Measurements from ENCODE around the gene CLK4. TPM values are rescaled to one million over a fixed set of nuclear protein-coding genes. Genes with fewer than 3 reads are reported as not detected.

CLK4 gene
- total RNA-seq, 1 donor from 2014 or later, result 37.9 TPM

GRCh38 chr5:178554311-178554710, 72.5 kb downstream of the CLK4 start:
- H3K4me1 Mint-ChIP-seq (ENCODE audit: low read depth), result no peaks in the 10 kb centered on the region
- DNase-seq (ENCODE audit: low spot score, unreplicated experiment), result no peak
- H3K9me3 Mint-ChIP-seq (ENCODE audit: low read depth), result no peaks in the 10 kb centered on the region
- no peaks in the 10 kb centered on the region for H3K36me3 Mint-ChIP-seq (ENCODE audit: insufficient read depth)
- H3K27ac Mint-ChIP-seq, result no peak overlapping the region
- H3K27me3 Mint-ChIP-seq, result peaks cover 22% of the 10 kb centered on the region
- TF ChIP-seq, protein P1, sequence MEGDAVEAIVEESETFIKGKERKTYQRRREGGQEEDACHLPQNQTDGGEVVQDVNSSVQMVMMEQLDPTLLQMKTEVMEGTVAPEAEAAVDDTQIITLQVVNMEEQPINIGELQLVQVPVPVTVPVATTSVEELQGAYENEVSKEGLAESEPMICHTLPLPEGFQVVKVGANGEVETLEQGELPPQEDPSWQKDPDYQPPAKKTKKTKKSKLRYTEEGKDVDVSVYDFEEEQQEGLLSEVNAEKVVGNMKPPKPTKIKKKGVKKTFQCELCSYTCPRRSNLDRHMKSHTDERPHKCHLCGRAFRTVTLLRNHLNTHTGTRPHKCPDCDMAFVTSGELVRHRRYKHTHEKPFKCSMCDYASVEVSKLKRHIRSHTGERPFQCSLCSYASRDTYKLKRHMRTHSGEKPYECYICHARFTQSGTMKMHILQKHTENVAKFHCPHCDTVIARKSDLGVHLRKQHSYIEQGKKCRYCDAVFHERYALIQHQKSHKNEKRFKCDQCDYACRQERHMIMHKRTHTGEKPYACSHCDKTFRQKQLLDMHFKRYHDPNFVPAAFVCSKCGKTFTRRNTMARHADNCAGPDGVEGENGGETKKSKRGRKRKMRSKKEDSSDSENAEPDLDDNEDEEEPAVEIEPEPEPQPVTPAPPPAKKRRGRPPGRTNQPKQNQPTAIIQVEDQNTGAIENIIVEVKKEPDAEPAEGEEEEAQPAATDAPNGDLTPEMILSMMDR (IDR thresholded peaks at IDR 0.05; ENCODE audit: unreplicated experiment), result no peak
- H3K4me3 Mint-ChIP-seq (ENCODE audit: low read depth), result no peak overlapping the region

- Mint-ChIP-seq H3K9me3 (ENCODE audit: low read depth) (no peaks in the 10 kb centered on the region), H3K27ac (no peak overlapping the region), H3K4me3 (ENCODE audit: low read depth) (no peak overlapping the region), H3K27me3 (peaks cover 17% of the 10 kb centered on the region), H3K4me1 (ENCODE audit: low read depth) (no peaks in the 10 kb centered on the region), H3K36me3 (ENCODE audit: insufficient read depth) (no peaks in the 10 kb centered on the region)
- TF ChIP-seq, protein P1 (IDR thresholded peaks at IDR 0.05; ENCODE audit: unreplicated experiment), result no peak
- no peak for DNase-seq (ENCODE audit: low spot score, unreplicated experiment)
Measured at GRCh38 chr5:178553517-178553916, 73.3 kb downstream of the CLK4 start.

Other genes with a start within 250 kb of the CLK4 start
- 0.36 and 0.64 TPM in 2 replicates for gene COL23A1, start 36.7 kb downstream of the CLK4 start, total RNA-seq
- 18.4 and 20.3 TPM in 2 replicates for gene ZNF354A, start 103.6 kb upstream of the CLK4 start, total RNA-seq
- 27.2 and 30.9 TPM in 2 replicates for gene ZNF354B, start 232.9 kb upstream of the CLK4 start, total RNA-seq